ENCODE data around the gene MED15.
A peak's percentile ranks its signal among the peaks of the same experiment; 100 is the strongest.
"Not testable (repeated sequence)": the region's sequence is repeated elsewhere in the genome, so short reads cannot be mapped to it uniquely, and the experiment has no call there.

The MED15 gene

DNA sequence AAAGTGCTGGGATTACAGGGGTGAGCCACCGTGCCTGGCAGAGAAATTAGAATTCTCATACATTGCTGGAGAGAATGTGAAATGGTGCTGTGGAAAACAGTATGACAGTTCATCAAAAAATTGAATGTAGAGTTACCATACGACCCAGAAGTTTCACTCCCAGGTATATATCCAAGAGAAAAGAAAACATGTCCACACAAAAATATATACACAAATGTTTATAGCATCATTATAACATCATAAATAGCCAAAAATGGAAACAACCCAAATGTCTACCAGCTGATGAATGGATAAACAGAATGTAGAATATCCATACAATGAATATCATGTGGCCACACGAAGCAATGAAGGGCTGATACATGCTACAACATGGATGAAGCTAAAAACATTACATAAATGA is 34.6 kb downstream of the MED15 start:
- Mint-ChIP-seq H3K4me1 (peaks cover 13 to 15% of the 10 kb centered on the region in 2 donors), H3K36me3 (peaks cover 29 to 51% of the 10 kb centered on the region in 2 donors), H3K9me3 (no peaks in the 10 kb centered on the region), H3K4me3 (no peak overlapping the region), H3K27ac (no peak overlapping the region), H3K27me3 (no peaks in the 10 kb centered on the region)
- DNase-seq = no peak
- no peak for ATAC-seq (replicated peaks)

- Mint-ChIP-seq H3K4me1 (peaks cover 13 to 15% of the 10 kb centered on the region in 2 donors), H3K36me3 (peaks cover 24 to 47% of the 10 kb centered on the region in 2 donors), H3K4me3 (no peak overlapping the region), H3K9me3 (no peaks in the 10 kb centered on the region), H3K27ac (no peak overlapping the region), H3K27me3 (no peaks in the 10 kb centered on the region)
- no peak for DNase-seq
- ATAC-seq (replicated peaks) = no peak
Measured at GRCh38 chr22:20542736-20543135, 35.3 kb downstream of the MED15 start.

DNA sequence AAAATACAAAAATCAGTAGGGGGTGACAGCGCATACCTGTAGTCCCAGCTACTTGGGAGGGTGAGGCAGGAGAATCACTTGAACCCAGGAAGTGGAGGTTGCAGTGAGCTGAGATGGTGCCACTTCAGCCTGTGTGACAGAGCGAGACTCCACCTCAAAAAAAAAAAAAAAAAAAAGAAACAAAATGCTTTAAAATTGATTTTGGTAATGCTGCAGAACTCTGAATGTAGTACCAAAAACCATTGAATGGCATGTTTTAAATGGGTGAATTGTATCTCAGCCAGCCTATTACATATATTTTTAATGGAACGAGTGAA is 37.9 kb downstream of the MED15 start:
- peaks cover 23 to 44% of the 10 kb centered on the region in 2 donors for H3K36me3 Mint-ChIP-seq
- not testable (repeated sequence) for DNase-seq; H3K27ac Mint-ChIP-seq; H3K9me3 Mint-ChIP-seq; H3K4me3 Mint-ChIP-seq; H3K27me3 Mint-ChIP-seq; ATAC-seq (replicated peaks)
- peaks cover 27 to 37% of the 10 kb centered on the region in 2 donors for H3K4me1 Mint-ChIP-seq

DNA sequence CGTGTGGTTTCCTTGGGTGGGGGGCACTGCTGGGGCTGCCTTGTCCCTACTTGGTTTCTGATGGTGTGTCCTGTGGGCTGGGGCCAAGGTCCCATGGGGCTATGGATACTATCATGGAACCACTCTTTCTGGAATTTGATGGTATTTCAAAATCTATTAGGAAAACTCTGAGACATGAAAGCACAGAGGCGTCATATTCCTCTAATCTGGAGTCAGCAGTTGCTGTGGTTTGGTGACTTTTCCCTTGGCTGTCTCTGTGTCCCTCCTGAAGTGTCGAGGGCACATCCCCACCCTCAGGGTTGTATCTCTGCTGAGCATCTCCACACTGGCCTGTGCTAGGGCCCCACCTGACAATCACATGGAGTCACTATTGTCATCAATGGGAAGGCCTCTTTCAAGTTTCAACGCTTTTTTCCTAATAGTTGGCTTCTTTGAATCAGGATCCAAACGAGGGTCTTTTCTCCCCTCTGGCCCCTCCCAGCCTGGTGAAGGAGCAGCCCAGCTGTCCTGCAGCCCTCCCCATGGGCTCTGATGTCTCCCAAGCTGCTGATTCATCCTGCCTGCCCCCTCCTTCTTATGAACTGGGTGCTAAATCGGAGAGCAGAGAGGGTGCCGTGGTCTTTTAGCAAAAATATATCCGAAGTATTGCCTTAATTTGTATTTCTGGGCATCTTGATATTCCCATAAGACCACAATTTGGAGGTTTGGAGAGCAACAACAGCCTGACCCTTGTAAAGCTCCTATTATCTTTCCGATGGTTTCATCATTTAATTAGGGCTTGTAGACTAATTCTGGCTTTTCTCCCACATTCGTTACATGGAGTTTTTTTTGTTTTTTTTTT is 38.5 kb downstream of the MED15 start:
- Mint-ChIP-seq H3K27ac (no peak overlapping the region), H3K4me1 (peaks cover 31 to 43% of the 10 kb centered on the region in 2 donors), H3K36me3 (peaks cover 20 to 41% of the 10 kb centered on the region in 2 donors), H3K27me3 (no peaks in the 10 kb centered on the region), H3K4me3 (no peak overlapping the region), H3K9me3 (no peaks in the 10 kb centered on the region)
- DNase-seq = no peak
- ATAC-seq (replicated peaks) = no peak

DNA sequence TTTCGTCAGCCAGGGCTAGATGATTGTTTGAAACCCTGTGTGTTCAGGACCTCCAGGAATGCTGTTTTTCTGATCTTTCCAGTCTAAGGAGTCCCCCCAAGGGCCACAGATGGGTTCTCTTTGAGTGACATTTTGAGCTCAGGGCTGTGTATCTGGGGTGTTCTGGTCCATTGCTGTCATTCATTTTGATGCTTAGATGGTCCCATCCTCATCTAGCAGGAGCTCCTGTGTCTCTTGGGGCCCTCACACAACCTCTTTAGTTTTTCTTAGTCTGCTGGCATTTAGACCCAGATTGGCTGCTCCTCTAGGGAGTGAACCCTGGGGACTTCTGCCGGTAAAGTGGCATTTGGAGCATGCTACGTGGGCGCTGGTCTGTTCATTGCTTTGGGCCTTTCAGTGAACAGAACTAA is 39.1 kb downstream of the MED15 start:
- peaks cover 26 to 48% of the 10 kb centered on the region in 2 donors for H3K36me3 Mint-ChIP-seq
- H3K4me3 Mint-ChIP-seq = no peak overlapping the region
- DNase-seq (no peak), ATAC-seq (replicated peaks) (peak in 1 of 2 donors; percentile 8)
- no peaks in the 10 kb centered on the region for H3K27me3 Mint-ChIP-seq
- H3K4me1 Mint-ChIP-seq = peaks cover 38 to 49% of the 10 kb centered on the region in 2 donors
- no peak overlapping the region for H3K27ac Mint-ChIP-seq
- no peaks in the 10 kb centered on the region for H3K9me3 Mint-ChIP-seq

DNA sequence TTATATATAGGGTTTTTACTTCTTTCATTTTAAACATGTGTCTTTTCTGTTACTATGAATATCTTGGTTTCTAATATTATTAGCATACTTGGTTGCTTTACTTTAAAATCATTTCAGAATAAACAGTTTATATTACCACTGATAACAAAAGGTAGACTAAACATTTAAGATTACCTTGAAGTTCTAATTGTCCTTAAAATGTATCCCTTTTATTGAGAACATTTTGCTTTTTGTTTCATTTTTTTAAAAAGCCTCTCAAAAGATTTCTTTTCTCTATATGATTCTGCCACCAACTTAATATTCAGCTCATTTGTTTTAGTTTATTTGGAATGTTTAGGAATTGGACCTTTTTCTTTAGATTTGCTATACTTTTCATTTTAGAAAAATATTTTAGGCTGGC is 39.6 kb downstream of the MED15 start:
- peaks cover 26 to 52% of the 10 kb centered on the region in 2 donors for H3K36me3 Mint-ChIP-seq
- DNase-seq (no peak), ATAC-seq (replicated peaks) (no peak)
- no peaks in the 10 kb centered on the region for H3K27me3 Mint-ChIP-seq
- H3K9me3 Mint-ChIP-seq = no peaks in the 10 kb centered on the region
- H3K27ac Mint-ChIP-seq = no peak overlapping the region
- H3K4me1 Mint-ChIP-seq = peaks cover 42 to 54% of the 10 kb centered on the region in 2 donors
- no peak overlapping the region for H3K4me3 Mint-ChIP-seq

DNA sequence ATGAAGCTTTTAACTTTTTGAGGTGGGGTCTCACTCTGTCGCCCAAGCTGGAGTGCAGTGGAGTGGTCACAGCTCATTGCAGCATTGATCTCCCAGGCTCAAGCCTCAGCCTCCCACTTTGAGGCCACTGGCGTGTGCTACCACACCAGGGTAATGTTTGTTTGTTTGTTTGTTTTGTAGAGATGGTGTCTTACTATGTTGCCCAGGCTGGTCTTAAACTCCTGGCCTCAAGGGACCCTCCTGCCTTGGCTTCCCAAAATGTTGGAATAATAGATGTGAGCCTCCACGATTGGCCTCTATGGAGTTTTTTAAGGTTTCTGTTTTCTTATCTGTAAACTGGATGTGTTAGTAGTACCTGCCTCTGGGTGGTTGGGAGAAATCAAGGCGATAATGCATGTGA is 41.4 kb downstream of the MED15 start:
- no peaks in the 10 kb centered on the region for H3K9me3 Mint-ChIP-seq
- ATAC-seq (replicated peaks) (no peak), DNase-seq (no peak)
- peak overlapping the region; percentile 25 for H3K27ac Mint-ChIP-seq
- peak overlapping the region; percentile 15 to 43 for H3K4me3 Mint-ChIP-seq
- H3K27me3 Mint-ChIP-seq = no peaks in the 10 kb centered on the region
- peaks cover 44 to 58% of the 10 kb centered on the region in 2 donors for H3K4me1 Mint-ChIP-seq
- peaks cover 17 to 47% of the 10 kb centered on the region in 2 donors for H3K36me3 Mint-ChIP-seq

DNA sequence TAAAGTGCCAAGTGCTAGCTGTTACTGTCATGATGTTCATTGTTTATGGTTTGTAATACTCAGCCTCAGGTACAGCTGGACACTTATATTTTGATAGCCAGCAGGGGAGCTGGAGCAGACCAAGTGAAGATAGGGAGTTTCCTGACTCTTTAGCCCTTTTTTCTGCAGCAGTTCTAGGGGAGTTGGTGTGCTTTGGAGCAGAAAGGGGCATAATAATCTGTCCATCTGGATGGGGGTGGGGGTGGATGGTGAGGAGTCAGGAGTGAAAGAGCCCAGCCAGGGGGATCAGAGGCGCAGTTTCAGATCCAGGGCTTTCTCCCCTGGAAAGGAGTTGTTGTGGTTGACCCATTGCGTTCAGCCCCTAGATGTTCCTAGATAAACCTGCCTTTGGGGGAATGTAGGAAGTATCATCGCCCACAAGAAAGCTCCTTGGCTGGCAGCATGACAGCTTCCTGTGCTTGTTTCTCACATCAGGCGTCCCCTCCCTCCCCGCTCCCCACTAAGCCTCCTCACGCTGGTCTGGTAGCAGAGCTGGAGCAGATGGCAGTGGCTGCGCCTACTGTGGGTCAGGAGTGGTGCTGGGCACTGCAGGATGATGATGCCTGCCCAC is 41.9 kb downstream of the MED15 start:
- Mint-ChIP-seq H3K4me1 (peaks cover 44 to 58% of the 10 kb centered on the region in 2 donors), H3K36me3 (peaks cover 19 to 44% of the 10 kb centered on the region in 2 donors), H3K4me3 (peak overlapping the region; percentile 15 to 43), H3K27ac (peak overlapping the region; percentile 92), H3K9me3 (no peaks in the 10 kb centered on the region), H3K27me3 (no peaks in the 10 kb centered on the region)
- DNase-seq = no peak
- ATAC-seq (replicated peaks) = no peak

DNA sequence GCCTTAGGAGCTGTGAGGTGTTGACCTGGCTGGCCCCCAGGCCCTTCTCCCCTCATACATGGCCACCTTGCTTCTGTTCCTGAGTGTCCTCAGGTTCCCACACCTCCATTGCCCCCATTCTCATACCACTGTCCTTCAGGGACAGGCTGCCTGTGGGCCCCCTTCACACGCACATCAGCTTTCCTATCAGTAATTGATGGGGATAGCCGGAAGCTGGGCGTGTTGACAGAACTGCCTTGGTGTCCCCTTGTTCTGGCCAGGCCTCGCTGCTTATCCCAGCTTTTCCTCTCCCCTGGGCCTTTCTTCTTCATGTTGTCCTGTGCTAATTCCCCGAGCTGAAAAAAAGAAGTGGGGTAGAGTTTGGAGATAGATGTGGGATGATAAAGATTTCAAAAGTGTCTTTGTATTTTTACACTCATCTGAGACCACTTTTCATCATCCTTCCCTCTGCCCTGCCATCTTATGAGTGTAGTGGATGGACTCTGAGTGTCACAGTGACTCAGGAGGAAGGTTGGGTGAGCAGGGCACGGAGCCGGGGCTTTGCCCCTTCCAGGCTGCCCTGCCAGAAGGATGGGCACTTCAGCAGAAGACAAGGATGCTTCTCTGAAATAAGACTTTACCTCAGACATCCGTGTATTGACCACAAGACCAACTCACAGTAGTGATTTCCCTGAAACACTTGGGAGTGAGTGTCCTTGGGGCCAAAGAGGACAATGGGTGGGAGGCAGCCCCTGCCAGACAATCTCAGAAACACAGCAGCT is 42.8 kb downstream of the MED15 start:
- H3K4me1 Mint-ChIP-seq = peaks cover 44 to 58% of the 10 kb centered on the region in 2 donors
- no peak for ATAC-seq (replicated peaks)
- no peaks in the 10 kb centered on the region for H3K27me3 Mint-ChIP-seq
- peak overlapping the region; percentile 92 for H3K27ac Mint-ChIP-seq
- peaks cover 21 to 46% of the 10 kb centered on the region in 2 donors for H3K36me3 Mint-ChIP-seq
- no peaks in the 10 kb centered on the region for H3K9me3 Mint-ChIP-seq
- no peak overlapping the region for H3K4me3 Mint-ChIP-seq
- no peak for DNase-seq

DNA sequence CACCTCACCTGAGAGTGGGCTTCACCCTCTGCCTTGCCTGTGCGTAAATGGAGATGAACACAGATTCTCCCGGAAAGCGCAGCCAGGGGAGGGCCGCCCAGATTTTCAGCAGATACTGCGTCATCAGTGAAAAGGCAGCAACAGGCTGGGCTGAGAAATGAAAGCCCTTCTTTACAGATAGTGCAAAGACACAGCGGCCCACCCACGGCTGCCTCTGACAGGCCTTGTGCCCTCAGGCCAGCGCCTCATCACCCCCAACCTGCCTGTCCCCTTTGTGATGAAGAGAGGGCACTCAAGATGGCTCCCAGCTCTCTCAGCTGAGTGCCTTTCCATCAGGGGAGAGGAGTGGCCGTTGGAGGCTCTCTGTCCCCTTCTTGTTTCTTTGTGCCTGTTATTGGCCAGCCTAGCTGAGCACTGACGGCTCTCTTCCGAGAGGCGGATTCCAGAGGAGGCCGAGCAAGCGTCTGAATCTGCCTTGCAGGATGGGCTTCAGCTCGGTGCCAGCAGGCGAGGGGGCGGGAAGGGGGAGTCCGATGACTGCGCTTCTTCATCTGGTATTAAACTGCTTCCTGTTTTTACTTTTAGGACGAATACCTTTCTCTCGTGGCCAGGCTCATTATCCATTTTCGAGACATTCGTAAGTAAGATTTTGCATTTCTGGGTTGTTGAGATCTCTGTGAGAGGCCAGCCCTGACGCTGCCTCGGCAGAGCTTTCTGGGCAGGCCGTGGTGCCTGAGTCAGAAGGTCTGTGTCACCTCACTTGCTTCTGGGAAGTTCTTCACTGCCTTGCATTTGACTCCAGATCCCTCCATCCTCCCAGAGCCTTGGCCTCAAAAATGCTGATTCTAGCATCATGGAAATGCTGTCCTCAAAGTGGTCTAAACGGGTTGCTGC is 43.7 kb downstream of the MED15 start:
- H3K36me3 Mint-ChIP-seq = peaks cover 23 to 48% of the 10 kb centered on the region in 2 donors
- DNase-seq = peak; percentile 54
- H3K4me3 Mint-ChIP-seq = peak overlapping the region; percentile 45 to 56
- ATAC-seq (replicated peaks) = peak; percentile 87 to 88
- peaks cover 39 to 53% of the 10 kb centered on the region in 2 donors for H3K4me1 Mint-ChIP-seq
- peak overlapping the region; percentile 92 for H3K27ac Mint-ChIP-seq
- no peaks in the 10 kb centered on the region for H3K27me3 Mint-ChIP-seq
- no peaks in the 10 kb centered on the region for H3K9me3 Mint-ChIP-seq

DNA sequence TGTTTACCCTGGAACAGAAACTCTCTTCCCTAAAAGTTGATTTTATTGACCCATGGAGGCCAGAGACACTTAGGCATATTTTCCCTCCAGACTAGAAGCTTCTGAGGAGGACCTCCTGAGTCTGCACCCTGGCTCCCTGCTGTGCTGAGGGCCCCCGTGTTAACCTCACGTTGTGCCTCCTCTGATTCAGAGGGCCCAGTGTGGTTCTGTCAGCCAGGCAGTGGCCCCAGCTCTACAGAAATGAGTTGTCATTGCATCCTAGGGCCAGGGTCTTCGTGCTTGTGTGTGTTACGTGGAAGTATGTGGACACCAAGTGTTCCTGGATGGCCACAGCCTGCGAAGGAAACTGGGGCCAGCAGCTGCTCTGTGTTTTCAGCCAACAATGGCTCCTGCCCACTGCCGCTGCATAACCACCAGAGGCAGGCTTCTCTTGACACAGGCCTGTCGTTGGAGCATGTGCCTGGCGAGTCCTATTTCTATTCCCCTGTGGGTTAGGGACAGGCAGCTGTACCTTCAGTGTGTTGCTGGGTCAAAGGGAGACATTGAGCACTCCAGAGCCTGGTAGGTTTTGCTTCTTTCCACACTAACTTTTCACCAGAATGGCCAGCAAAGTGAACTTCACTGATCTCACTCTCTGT is 44.5 kb downstream of the MED15 start:
- peaks cover 30 to 49% of the 10 kb centered on the region in 2 donors for H3K36me3 Mint-ChIP-seq
- ATAC-seq (replicated peaks) = no peak

GRCh38 chr22:20552443-20553401 is 45.3 kb downstream of the MED15 start:
- Mint-ChIP-seq H3K4me3 (no peak overlapping the region), H3K27me3 (no peaks in the 10 kb centered on the region), H3K4me1 (peaks cover 43 to 61% of the 10 kb centered on the region in 2 donors), H3K27ac (peak overlapping the region; percentile 92), H3K36me3 (peaks cover 37 to 57% of the 10 kb centered on the region in 2 donors), H3K9me3 (no peaks in the 10 kb centered on the region)
- no peak for ATAC-seq (replicated peaks)
- DNase-seq = no peak

More for the DNA sequence above, 44.5 kb downstream of the MED15 start:
- no peak for DNase-seq
- Mint-ChIP-seq H3K27me3 (no peaks in the 10 kb centered on the region), H3K9me3 (no peaks in the 10 kb centered on the region), H3K4me3 (peak overlapping the region in 1 of 2 donors; percentile 45), H3K4me1 (peaks cover 39 to 53% of the 10 kb centered on the region in 2 donors), H3K27ac (peak overlapping the region; percentile 92)
